ENCODE measurements around the gene AFF3. TPM values are rescaled to one million over a fixed set of nuclear protein-coding genes. Genes with fewer than 3 reads are reported as not detected.
"Not testable (repeated sequence)": the region's sequence is repeated elsewhere in the genome, so short reads cannot be mapped to it uniquely, and the experiment has no call there.

Gene AFF3
- total RNA-seq, 2 donors from 2014 or later, result 20.8 to 22.8 TPM

GRCh38 chr2:99773642-99774041, 368.7 kb downstream of the AFF3 start:
- intact Hi-C loops (cut with DNase I); DNase-seq; ATAC-seq: not testable (repeated sequence)

GRCh38 chr2:99772591-99773331, 369.6 kb downstream of the AFF3 start:
- ATAC-seq (no peak), DNase-seq (no peak)
- intact Hi-C loops (cut with DNase I), result no loop called here

- DNase-seq (no peak), ATAC-seq (peak; percentile 55 to 76)
- intact Hi-C loops (cut with DNase I), result no loop called here
Observed at GRCh38 chr2:99771681-99772333, 370.6 kb downstream of the AFF3 start.

- intact Hi-C loops (cut with DNase I), result no loop called here
- DNase-seq (no peak), ATAC-seq (no peak)
Observed at GRCh38 chr2:99770876-99771275, 371.5 kb downstream of the AFF3 start.

GRCh38 chr2:99765731-99766318, 376.6 kb downstream of the AFF3 start:
- DNase-seq (no peak), ATAC-seq (no peak)
- intact Hi-C loops (cut with DNase I), result no loop called here

- intact Hi-C loops (cut with DNase I), result no loop called here
- no peak for DNase-seq
- ATAC-seq, result no peak
Observed at GRCh38 chr2:99763764-99764163, 378.6 kb downstream of the AFF3 start.

GRCh38 chr2:99762714-99763113, 379.7 kb downstream of the AFF3 start:
- intact Hi-C loops (cut with DNase I), result no loop called here
- no peak for DNase-seq
- ATAC-seq, result no peak

GRCh38 chr2:99757611-99758114, 384.7 kb downstream of the AFF3 start:
- ATAC-seq, result no peak
- no peak for DNase-seq
- intact Hi-C loops (cut with DNase I), result no loop called here

- no peak for DNase-seq
- peak in 1 of 2 donors; percentile 40 for ATAC-seq
- intact Hi-C loops (cut with DNase I), result no loop called here
Observed at GRCh38 chr2:99756059-99756458, 386.3 kb downstream of the AFF3 start.

GRCh38 chr2:99754210-99754609, 388.2 kb downstream of the AFF3 start:
- intact Hi-C loops (cut with DNase I), result no loop called here
- ATAC-seq, result no peak
- DNase-seq, result no peak

- intact Hi-C loops (cut with DNase I), result no loop called here
- DNase-seq (no peak), ATAC-seq (no peak)
Observed at GRCh38 chr2:99753505-99753904, 388.9 kb downstream of the AFF3 start.

- intact Hi-C loops (cut with DNase I), result no loop called here
- ATAC-seq (no peak), DNase-seq (no peak)
Observed at GRCh38 chr2:99748344-99748743, 394.0 kb downstream of the AFF3 start.

- intact Hi-C loops (cut with DNase I), result no loop called here
- DNase-seq (no peak), ATAC-seq (peak in 1 of 2 donors; percentile 30)
Observed at GRCh38 chr2:99747842-99748241, 394.5 kb downstream of the AFF3 start.

GRCh38 chr2:99743146-99743545, 399.2 kb downstream of the AFF3 start:
- intact Hi-C loops (cut with DNase I), result no loop called here
- DNase-seq (no peak), ATAC-seq (no peak)

- ATAC-seq (no peak), DNase-seq (no peak)
- intact Hi-C loops (cut with DNase I), result no loop called here
Observed at GRCh38 chr2:99737537-99737936, 404.9 kb downstream of the AFF3 start.

- DNase-seq (no peak), ATAC-seq (no peak)
- intact Hi-C loops (cut with DNase I), result no loop called here
Observed at GRCh38 chr2:99735753-99736152, 406.6 kb downstream of the AFF3 start.

GRCh38 chr2:99735314-99735713, 407.1 kb downstream of the AFF3 start:
- DNase-seq; ATAC-seq; intact Hi-C loops (cut with DNase I): not testable (repeated sequence)

- DNase-seq, result no peak
- intact Hi-C loops (cut with DNase I), result no loop called here
- ATAC-seq, result no peak
Observed at GRCh38 chr2:99734236-99734635, 408.2 kb downstream of the AFF3 start.

GRCh38 chr2:99729104-99730025, 413.0 kb downstream of the AFF3 start:
- DNase-seq (no peak), ATAC-seq (peak; percentile 74 to 88)
- intact Hi-C loops (cut with DNase I), result loop anchor here in 1 of 2 donors (10.0 kb wide), 2 partner anchors 165 to 515 kb away; no protein-coding TSS in a partner anchor
